ENCODE measurements around the gene PIP5K1B.

GRCh38 chr9:69009708-69010107 lies 304.7 kb downstream of the PIP5K1B start:
- TF ChIP-seq CTCF (IDR thresholded peaks at IDR 0.05) (no peak), POLR2A (IDR thresholded peaks at IDR 0.05) (no peak)
